HepG2 (cell line): Measurements from ENCODE around the gene CSNK1G1. TPM values are rescaled to one million over a fixed set of nuclear protein-coding genes. Genes with fewer than 3 reads are reported as not detected.

Experiments
- ATF1 ChIP-seq: IDR thresholded peaks from 2 replicates; pipeline ENCODE4 v1.6.1; 2016; ENCODE audit warnings: mild to moderate bottlenecking, control low read depth
- FOXA1 ChIP-seq, 2 experiments: fragments of 450-650 bp in 1 of 2; sonication (generic) in 1 of 2; formaldehyde crosslinking in 1 of 2; IDR thresholded peaks; 2 replicates each; pipeline versions ENCODE4 v1.4.0 to v1.6.1; 2016 to 2020; ENCODE audit warnings: missing genetic modification reagents in 1 of 2
- KAT7 ChIP-seq: IDR thresholded peaks from 2 replicates; pipeline ENCODE4 v1.6.1; 2018; ENCODE audit warnings: borderline replicate concordance, missing compliant biosample characterization
- KDM5A ChIP-seq: fragments of 200-600 bp; sonication (generic); IDR thresholded peaks from 2 replicates; pipeline ENCODE4 v1.7.0; 2018; ENCODE audit warnings: antibody characterized with exemption, mild to moderate bottlenecking, low read length, borderline replicate concordance
- KIAA2018 ChIP-seq: sonication (generic); formaldehyde crosslinking; IDR thresholded peaks from 2 replicates; pipeline ENCODE4 v1.5.0; 2020; ENCODE audit warnings: mild to moderate bottlenecking, missing genetic modification reagents, borderline replicate concordance
- NFE2 ChIP-seq: sonication (generic); formaldehyde crosslinking; IDR thresholded peaks from 2 replicates; pipeline ENCODE4 v1.4.0; 2020; ENCODE audit warnings: missing genetic modification reagents
- PRDM10 ChIP-seq: sonication (generic); formaldehyde crosslinking; IDR thresholded peaks from 2 replicates; pipeline ENCODE4 v1.4.0; 2020; ENCODE audit warnings: low read depth, missing genetic modification reagents
- SKI ChIP-seq: fragments of 450-650 bp; IDR thresholded peaks from one replicate; pipeline ENCODE4 v1.6.1; 2018; ENCODE audit warnings: mild to moderate bottlenecking; ENCODE audit not compliant: partially characterized antibody
- TAF15 ChIP-seq: fragments of 200-400 bp; formaldehyde crosslinking; IDR thresholded peaks from one replicate; pipeline ENCODE4 v1.6.1; 2018; ENCODE audit warnings: mild to moderate bottlenecking, low read depth, low read length; ENCODE audit not compliant: poor library complexity, severe bottlenecking
- ZMYM2 ChIP-seq: sonication (generic); formaldehyde crosslinking; IDR thresholded peaks from 2 replicates; pipeline ENCODE4 v1.8.0; 2022; ENCODE audit warnings: mild to moderate bottlenecking, missing genetic modification reagents
- ZMYM4 ChIP-seq: sonication (generic); formaldehyde crosslinking; IDR thresholded peaks from 2 replicates; pipeline ENCODE4 v1.8.1; 2023; ENCODE audit warnings: mild to moderate bottlenecking, missing genetic modification reagents
- ZNF3 ChIP-seq: IDR thresholded peaks from 2 replicates; pipeline ENCODE4 v1.7.0; 2017; ENCODE audit warnings: inconsistent platforms
- ZNF33B ChIP-seq: sonication (generic); formaldehyde crosslinking; IDR thresholded peaks from 2 replicates; pipeline ENCODE4 v1.5.1; 2020; ENCODE audit warnings: mild to moderate bottlenecking, missing genetic modification reagents
- ZNF770 ChIP-seq: sonication (generic); formaldehyde crosslinking; IDR thresholded peaks from 2 replicates; pipeline ENCODE4 v1.5.0; 2020; ENCODE audit warnings: mild to moderate bottlenecking, missing genetic modification reagents
- ZNF790 ChIP-seq: sonication (generic); formaldehyde crosslinking; IDR thresholded peaks from 2 replicates; pipeline ENCODE4 v1.8.0; 2022; ENCODE audit warnings: missing genetic modification reagents, mild to moderate bottlenecking, borderline replicate concordance
- polyA plus RNA-seq, 8 experiments: library from polyadenylated mRNA; depleted of rRNA in 3 of 8; stranded (reverse) in 7 of 8; unstranded in 1 of 8; fragments of >200 nt; fragmentation: Illumina TruSeq in 4 of 8; extraction: Trizol in 4 of 8; gene quantifications; 2 replicates each; pipeline versions ENCODE4 v1.2.1 to v1.2.3, GENCODE V29; 2011 to 2016; ENCODE audit warnings: low read depth in 4 of 8, missing spikeins in 1 of 8, mixed read lengths in 1 of 8; ENCODE audit not compliant: insufficient read depth in 1 of 8
- total RNA-seq, 5 experiments: library from RNA; depleted of rRNA; stranded (reverse); fragments of >200 nt; fragmentation: Illumina TruSeq; extraction: Trizol; gene quantifications; 2 replicates each; pipeline ENCODE4 v1.2.3, GENCODE V29; 2016; ENCODE audit warnings: low read depth in 1 of 5

The CSNK1G1 gene
- total and polyA plus RNA-seq, 2 of the 13 experiments (the other 11 are each of a cell fraction or from before 2014, with no cell fraction given) = 8.5 to 12.6 TPM

GRCh38 chr15:64246364-64247189 is 109.4 kb downstream of the CSNK1G1 start (continued):
- peak; percentile 63; the same call in 1 of the 2 replicates for TF ChIP-seq PRDM10 (CRISPR knock-in tag)
- no peak for TF ChIP-seq SKI
- no peak for TF ChIP-seq KDM5A
- peak; percentile 67; the same call in 1 of the 2 replicates for TF ChIP-seq ZNF3 (CRISPR knock-in tag)
- no peak for TF ChIP-seq TAF15
- peak; percentile 76; the same call in 1 of the 2 replicates for TF ChIP-seq NFE2 (CRISPR knock-in tag)
- TF ChIP-seq FOXA1 (IDR thresholded peaks at IDR 0.05) = no peak
- TF ChIP-seq FOXA1 (CRISPR knock-in tag; IDR thresholded peaks at IDR 0.05) = no peak
- no peak for TF ChIP-seq ZNF33B (CRISPR knock-in tag)
- TF ChIP-seq ZMYM4 (CRISPR knock-in tag) = no peak
- no peak for TF ChIP-seq ZNF790 (CRISPR knock-in tag)
- no peak for TF ChIP-seq ATF1 (CRISPR knock-in tag)
- TF ChIP-seq KAT7 (CRISPR knock-in tag) = no peak
- no peak for TF ChIP-seq KIAA2018 (CRISPR knock-in tag)
- TF ChIP-seq ZMYM2 (CRISPR knock-in tag) = no peak
- peak; percentile 75 for TF ChIP-seq ZNF770 (CRISPR knock-in tag)
